Pancreas (tissue), 10 donors: Measurements from ENCODE around the gene APLP1. TPM values are rescaled to one million over a fixed set of nuclear protein-coding genes. Genes with fewer than 3 reads are reported as not detected.
A peak's percentile ranks its signal among the peaks of the same experiment; 100 is the strongest.

Experiments used
- ATAC-seq, 4 donors: fragments of 200-7000 bp; cut with Tn5 transposase; one replicate each; pipeline versions ENCODE4 v1.8.0 to v1.9.1; 2020; ENCODE audit warnings: mild to moderate bottlenecking in 4 of 4, moderate library complexity in 4 of 4
- DNase-seq, 6 donors: peaks; one replicate each; pipeline ENCODE4 v3.0.0-alpha.2; 2020
- FAIRE-seq: peaks from 2 replicates; lab custom pipeline; 2012; peaks lifted over from hg19 to GRCh38; lab: Jason Lieb, UNC
- H3K27ac ChIP-seq, 4 donors: fragments of 200-600 bp; sonication (generic); 1 replicate in 3 of 4; 2 replicates in 1 of 4; pipeline versions ENCODE4 v1.5.0 to v1.8.0; 2020
- H3K27me3 ChIP-seq, 4 donors: fragments of 200-600 bp; one replicate each; pipeline ENCODE4 v1.8.0; 2021
- H3K36me3 ChIP-seq, 3 donors: fragments of 200-600 bp; sonication (generic) in 1 of 3; one replicate each; pipeline versions ENCODE4 v1.5.0 to v1.8.0; 2020 to 2021
- H3K4me1 ChIP-seq, 3 donors: fragments of 200-600 bp; one replicate each; pipeline ENCODE4 v1.8.0; 2021
- H3K4me3 ChIP-seq, 4 donors: fragments of 200-600 bp; sonication (generic) in 2 of 4; one replicate each; pipeline versions ENCODE4 v1.5.0 to v1.8.0; 2020 to 2021
- H3K9me3 ChIP-seq, 4 donors: fragments of 200-600 bp; one replicate each; pipeline ENCODE4 v1.8.0; 2021
- CTCF ChIP-seq, 4 donors: fragments of 200-600 bp; sonication (generic) in 3 of 4; IDR thresholded peaks; one replicate each; pipeline versions ENCODE4 v1.5.0 to v1.8.0; 2021; ENCODE audit warnings: antibody characterized with exemption in 4 of 4
- WGBS, 2 donors: extraction: QIAGEN DNeasy Blood & Tissue Kit; methylation state at CpG; one replicate each; pipeline ENCODE4 v1.1.7; 2013; 5-methylcytosine and 5-hydroxymethylcytosine counted together
- intact Hi-C, 3 donors: fragments of 100-400 bp; cut with DNase I; formaldehyde crosslinking; loops; one replicate each; pipeline versions ENCODE4 v1.11.1 to v1.14.2; 2022
- polyA plus RNA-seq, 2 donors: library from polyadenylated mRNA; stranded (reverse); fragments of 200-250 nt; gene quantifications; one replicate each; pipeline ENCODE4 v1.2.3, GENCODE V29; 2013
- total RNA-seq, 6 donors: library from RNA; stranded (reverse); fragmentation: NEBNext Ultra II Directional in 4 of 6; extraction: Animal tissue kit (Norgen Biotek cat#: 25700) in 4 of 6; gene quantifications; one replicate each; pipeline versions ENCODE4 v1.2.1 to v1.2.4, GENCODE V29; 2021 to 2023
- donor health status: healthy with polysubstance abuse.
- donor health status: DM: no; HTN: no; CAD: no; lungs with moderate emphysema.
- donor health status: DM: no; HTN: no; CAD: no.
- donor health status: control.
- donor health status: control.
- donor health status: Bipolar disorder and iron deficiency.
- donor health status: DM: yes; HTN: yes; CAD: no.
- donor health status: DM: no; HTN: no; CAD: no.
- donor health status: DM: no; HTN: no; CAD: no.
- donor health status: DM: yes; HTN: yes; CAD: no.

APLP1 gene
- total and polyA plus RNA-seq, 8 donors, result 39.2 to 154 (median 53.5) TPM

GRCh38 chr19:35847911-35848310, 20.5 kb upstream of the APLP1 start:
- H3K36me3 ChIP-seq, result no peaks in the 10 kb centered on the region
- TF ChIP-seq CTCF (IDR thresholded peaks at IDR 0.05), result no peak
- WGBS, 2 donors, result 86 to 93% methylated on average over 8 of the region's 8 CpGs
- H3K27me3 ChIP-seq, result no peaks in the 10 kb centered on the region
- intact Hi-C loops, result no loop called here
- FAIRE-seq (no peak), ATAC-seq (no peak), DNase-seq (peak in 1 of 6 donors; percentile 42)
- H3K27ac ChIP-seq, result no peak overlapping the region
- H3K4me3 ChIP-seq, result no peak overlapping the region
- H3K9me3 ChIP-seq, result no peaks in the 10 kb centered on the region
- H3K4me1 ChIP-seq, result peaks cover 0 to 19% (median 0%) of the 10 kb centered on the region in 3 donors

DNA sequence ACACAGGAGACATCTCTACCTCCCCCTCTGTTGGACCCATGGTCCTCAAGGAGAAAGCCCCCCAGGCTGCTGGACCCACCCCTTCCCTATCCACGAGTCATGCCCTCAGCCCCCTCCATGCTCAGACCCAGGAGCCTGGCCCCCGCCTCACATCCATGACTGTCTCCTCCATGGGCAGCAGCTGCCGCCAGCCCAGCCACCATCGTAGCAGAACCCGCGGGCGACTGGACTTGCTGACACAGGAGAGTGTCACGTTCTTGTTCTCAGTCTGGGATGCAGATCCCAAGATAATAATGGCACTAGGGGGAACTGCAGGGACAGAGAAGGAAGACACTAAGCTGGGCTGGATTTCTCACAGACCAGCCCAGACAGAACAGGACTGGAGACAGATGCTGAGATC, 19.9 kb upstream of the APLP1 start:
- ATAC-seq (no peak), FAIRE-seq (no peak), DNase-seq (peak in 3 of 6 donors; percentile 30 to 74 (median 51))
- intact Hi-C loops, result no loop called here
- Histone ChIP-seq H3K27ac (no peak overlapping the region), H3K36me3 (no peaks in the 10 kb centered on the region), H3K9me3 (no peaks in the 10 kb centered on the region), H3K27me3 (no peaks in the 10 kb centered on the region), H3K4me1 (peaks cover 0 to 22% (median 0%) of the 10 kb centered on the region in 3 donors), H3K4me3 (no peak overlapping the region)
- no peak for TF ChIP-seq CTCF (IDR thresholded peaks at IDR 0.05)
- 82 to 84% methylated on average over 8 of the region's 8 CpGs for WGBS, 2 donors

- intact Hi-C loops, result no loop called here
- no peak for ATAC-seq
- Histone ChIP-seq H3K36me3 (no peaks in the 10 kb centered on the region), H3K4me3 (no peak overlapping the region), H3K4me1 (peaks cover 0 to 25% (median 3%) of the 10 kb centered on the region in 3 donors), H3K27me3 (no peaks in the 10 kb centered on the region), H3K9me3 (no peaks in the 10 kb centered on the region), H3K27ac (no peak overlapping the region)
- no peak for FAIRE-seq
- TF ChIP-seq CTCF (IDR thresholded peaks at IDR 0.05), result no peak
- 93 to 94% methylated on average over 18 of the region's 18 CpGs for WGBS, 2 donors
- DNase-seq, result peak in 3 of 6 donors; percentile 31 to 63 (median 54)
Observed at GRCh38 chr19:35848919-35849505, 19.4 kb upstream of the APLP1 start.

- Histone ChIP-seq H3K9me3 (no peaks in the 10 kb centered on the region), H3K4me1 (peaks cover 0 to 23% (median 12%) of the 10 kb centered on the region in 3 donors), H3K4me3 (peak overlapping the region; percentile 26 to 42 (median 37)), H3K36me3 (no peaks in the 10 kb centered on the region), H3K27me3 (no peaks in the 10 kb centered on the region), H3K27ac (peak overlapping the region; percentile 19 to 79 (median 69))
- DNase-seq (peak in 5 of 6 donors; percentile 62 to 88 (median 77)), ATAC-seq (peak; percentile 37 to 51 (median 42)), FAIRE-seq (no peak)
- WGBS, 2 donors, result 32 to 34% methylated on average over 29 to 32 of the region's 32 CpGs
- intact Hi-C loops, result no loop called here
- TF ChIP-seq CTCF (IDR thresholded peaks at IDR 0.05), result peak in 2 of 4 donors; percentile 20 to 23
Observed at GRCh38 chr19:35851213-35852028, 17.0 kb upstream of the APLP1 start.
